ENCODE measurements around the gene ASXL1. TPM values are rescaled to one million over a fixed set of nuclear protein-coding genes. Genes with fewer than 3 reads are reported as not detected.
A peak's percentile ranks its signal among the peaks of the same experiment; 100 is the strongest.

The ASXL1 gene
- total RNA-seq, 1 donor: 68.8 TPM

GRCh38 chr20:32386091-32386490, 28.0 kb downstream of the ASXL1 start:
- H3K4me2 ChIP-seq (ENCODE audit: insufficient read depth, low read length): peak overlapping the region; percentile 70

GRCh38 chr20:32387252-32387651, 29.1 kb downstream of the ASXL1 start:
- Histone ChIP-seq H3K27me3 (ENCODE audit: insufficient read depth, low read length) (no peaks in the 10 kb centered on the region), H3K9me3 (ENCODE audit: low read depth, low read length) (no peaks in the 10 kb centered on the region), H3K36me3 (ENCODE audit: insufficient read depth, low read length) (peaks cover 16% of the 10 kb centered on the region), H3K4me2 (ENCODE audit: insufficient read depth, low read length) (no peak overlapping the region), H2AFZ (ENCODE audit: low read length) (no peak overlapping the region), H3K4me3 (ENCODE audit: insufficient read depth, low read length) (no peak overlapping the region), H3K27ac (ENCODE audit: low read depth, low read length) (no peak overlapping the region), H3K4me1 (ENCODE audit: insufficient read depth, low read length) (peaks cover 23% of the 10 kb centered on the region), H3K79me2 (ENCODE audit: insufficient read depth, low read length) (peaks cover 98% of the 10 kb centered on the region), H4K20me1 (ENCODE audit: insufficient read depth, low read length) (peaks cover 37% of the 10 kb centered on the region)
- TF ChIP-seq CTCF (IDR thresholded peaks at IDR 0.05; ENCODE audit: extremely low read depth, low read depth, low read length): no peak
- no peak for DNase-seq (ENCODE audit: insufficient read length, low spot score, missing footprints)

More at GRCh38 chr20:32386091-32386490, 28.0 kb downstream of the ASXL1 start:
- H3K79me2 ChIP-seq (ENCODE audit: insufficient read depth, low read length): peaks cover 94% of the 10 kb centered on the region
- no peak for TF ChIP-seq CTCF (IDR thresholded peaks at IDR 0.05; ENCODE audit: extremely low read depth, low read depth, low read length)
- H2AFZ ChIP-seq (ENCODE audit: low read length): no peak overlapping the region
- H3K36me3 ChIP-seq (ENCODE audit: insufficient read depth, low read length): peaks cover 15% of the 10 kb centered on the region
- DNase-seq (ENCODE audit: insufficient read length, low spot score, missing footprints): no peak
- peak overlapping the region; percentile 56 for H3K4me3 ChIP-seq (ENCODE audit: insufficient read depth, low read length)
- peaks cover 23% of the 10 kb centered on the region for H3K4me1 ChIP-seq (ENCODE audit: insufficient read depth, low read length)
- peak overlapping the region; percentile 29 for H3K27ac ChIP-seq (ENCODE audit: low read depth, low read length)
- no peaks in the 10 kb centered on the region for H3K9me3 ChIP-seq (ENCODE audit: low read depth, low read length)
- H4K20me1 ChIP-seq (ENCODE audit: insufficient read depth, low read length): peaks cover 34% of the 10 kb centered on the region
- no peaks in the 10 kb centered on the region for H3K27me3 ChIP-seq (ENCODE audit: insufficient read depth, low read length)

- Histone ChIP-seq H3K4me1 (ENCODE audit: insufficient read depth, low read length) (peaks cover 7% of the 10 kb centered on the region), H3K4me3 (ENCODE audit: insufficient read depth, low read length) (no peak overlapping the region), H3K4me2 (ENCODE audit: insufficient read depth, low read length) (no peak overlapping the region), H3K9me3 (ENCODE audit: low read depth, low read length) (no peaks in the 10 kb centered on the region), H3K36me3 (ENCODE audit: insufficient read depth, low read length) (peaks cover 16% of the 10 kb centered on the region), H2AFZ (ENCODE audit: low read length) (no peak overlapping the region), H3K27ac (ENCODE audit: low read depth, low read length) (no peak overlapping the region), H4K20me1 (ENCODE audit: insufficient read depth, low read length) (peaks cover 30% of the 10 kb centered on the region), H3K79me2 (ENCODE audit: insufficient read depth, low read length) (peaks cover 98% of the 10 kb centered on the region), H3K27me3 (ENCODE audit: insufficient read depth, low read length) (no peaks in the 10 kb centered on the region)
- DNase-seq (ENCODE audit: insufficient read length, low spot score, missing footprints): no peak
- TF ChIP-seq CTCF (IDR thresholded peaks at IDR 0.05; ENCODE audit: extremely low read depth, low read depth, low read length): no peak
These were observed 32.9 kb downstream of the ASXL1 start for GRCh38 chr20:32391003-32391402.

- TF ChIP-seq CTCF (IDR thresholded peaks at IDR 0.05; ENCODE audit: extremely low read depth, low read depth, low read length): no peak
These were observed 36.9 kb downstream of the ASXL1 start for GRCh38 chr20:32395066-32395465.

More at GRCh38 chr20:32395066-32395465, 36.9 kb downstream of the ASXL1 start:
- Histone ChIP-seq H2AFZ (ENCODE audit: low read length) (no peak overlapping the region), H3K36me3 (ENCODE audit: insufficient read depth, low read length) (peaks cover 10% of the 10 kb centered on the region), H3K27ac (ENCODE audit: low read depth, low read length) (no peak overlapping the region), H3K9me3 (ENCODE audit: low read depth, low read length) (no peaks in the 10 kb centered on the region), H3K4me3 (ENCODE audit: insufficient read depth, low read length) (no peak overlapping the region), H3K4me1 (ENCODE audit: insufficient read depth, low read length) (no peaks in the 10 kb centered on the region), H3K27me3 (ENCODE audit: insufficient read depth, low read length) (no peaks in the 10 kb centered on the region), H4K20me1 (ENCODE audit: insufficient read depth, low read length) (peaks cover 13% of the 10 kb centered on the region), H3K4me2 (ENCODE audit: insufficient read depth, low read length) (no peak overlapping the region), H3K79me2 (ENCODE audit: insufficient read depth, low read length) (peaks cover 92% of the 10 kb centered on the region)
- no peak for DNase-seq (ENCODE audit: insufficient read length, low spot score, missing footprints)

Data from osteoblast (primary cell).